DOHH2 (cell line): ENCODE data around the gene CCDC68.

Experiments used
- H3F3A ChIP-seq: fragments of 200-600 bp; sonication (generic), shearing (Covaris generic); 2 replicates; pipeline ENCODE4 v1.6.0; 2016; ENCODE audit warnings: antibody characterized with exemption, mild to moderate bottlenecking; ENCODE audit not compliant: control insufficient read depth, insufficient read depth
- H3K27ac ChIP-seq: fragments of 200-600 bp; sonication (generic); 2 replicates; pipeline ENCODE4 v1.5.1; 2014; ENCODE audit warnings: low read depth, mild to moderate bottlenecking, low read length, moderate library complexity
- H3K27me3 ChIP-seq: fragments of 200-600 bp; sonication (generic); 2 replicates; pipeline ENCODE4 v1.6.1; 2014; ENCODE audit warnings: mild to moderate bottlenecking, low read length, mixed read lengths; ENCODE audit not compliant: control insufficient read depth
- H3K36me3 ChIP-seq: fragments of 200-600 bp; sonication (generic); 2 replicates; pipeline ENCODE4 v1.6.1; 2014; ENCODE audit warnings: mild to moderate bottlenecking, low read length, moderate library complexity, mixed read lengths; ENCODE audit not compliant: control insufficient read depth
- H3K4me1 ChIP-seq: fragments of 200-600 bp; sonication (generic); 2 replicates; pipeline ENCODE4 v1.6.1; 2014; ENCODE audit warnings: mild to moderate bottlenecking, low read length, mixed read lengths; ENCODE audit not compliant: control insufficient read depth
- H3K4me2 ChIP-seq: fragments of 200-600 bp; sonication (generic); 2 replicates; pipeline ENCODE4 v1.6.0; 2014; ENCODE audit warnings: mild to moderate bottlenecking, low read length, moderate library complexity
- H3K4me3 ChIP-seq: fragments of 200-600 bp; sonication (generic); 2 replicates; pipeline ENCODE4 v1.5.1; 2014; ENCODE audit warnings: mild to moderate bottlenecking, low read length, mixed read lengths
- H3K79me2 ChIP-seq: fragments of 200-600 bp; sonication (generic); 2 replicates; pipeline ENCODE4 v1.6.1; 2014; ENCODE audit warnings: mild to moderate bottlenecking, low read length, mixed read lengths; ENCODE audit not compliant: control insufficient read depth
- H3K9me2 ChIP-seq: fragments of 200-600 bp; sonication (generic); replicated peaks from 2 replicates; pipeline ENCODE4 v1.6.1; 2014; ENCODE audit warnings: mild to moderate bottlenecking, low read length, mixed read lengths; ENCODE audit not compliant: control insufficient read depth
- H3K9me3 ChIP-seq: fragments of 200-600 bp; sonication (generic); 2 replicates; pipeline ENCODE4 v1.6.1; 2014; ENCODE audit warnings: antibody characterized with exemption, low read length, mixed read lengths; ENCODE audit not compliant: control insufficient read depth, insufficient read depth
- H4K20me1 ChIP-seq: fragments of 200-600 bp; sonication (generic); 2 replicates; pipeline ENCODE4 v1.6.0; 2014; ENCODE audit warnings: low read depth, mild to moderate bottlenecking, antibody characterized with exemption, low read length, moderate library complexity; ENCODE audit not compliant: control insufficient read depth, insufficient read depth
- EZH2phosphoT487 ChIP-seq: fragments of 200-600 bp; sonication (generic); IDR thresholded peaks from 2 replicates; pipeline ENCODE4 v1.6.1; 2017; ENCODE audit warnings: borderline replicate concordance, mild to moderate bottlenecking, antibody characterized with exemption, low read length, moderate library complexity, mixed read lengths
- TF ChIP-seq, protein P1 (sequence below): fragments of 200-600 bp; sonication (generic); IDR thresholded peaks from one replicate; pipeline ENCODE4 v1.5.1; 2014; ENCODE audit warnings: antibody characterized with exemption, mild to moderate bottlenecking, low read depth, low read length; ENCODE audit not compliant: poor library complexity, severe bottlenecking

Gene CCDC68

GRCh38 chr18:54852780-54853675 lies 106.2 kb downstream of the CCDC68 start:
- no peaks in the 10 kb centered on the region for H4K20me1 ChIP-seq
- H3K9me2 ChIP-seq = no peaks in the 10 kb centered on the region
- no peaks in the 10 kb centered on the region for H3K27me3 ChIP-seq
- H3K27ac ChIP-seq = no peak overlapping the region
- no peaks in the 10 kb centered on the region; the same call in 1 of the 2 replicates for H3K9me3 ChIP-seq
- H3K4me3 ChIP-seq = no peak overlapping the region
- no peaks in the 10 kb centered on the region for H3K36me3 ChIP-seq
- TF ChIP-seq, protein P1, sequence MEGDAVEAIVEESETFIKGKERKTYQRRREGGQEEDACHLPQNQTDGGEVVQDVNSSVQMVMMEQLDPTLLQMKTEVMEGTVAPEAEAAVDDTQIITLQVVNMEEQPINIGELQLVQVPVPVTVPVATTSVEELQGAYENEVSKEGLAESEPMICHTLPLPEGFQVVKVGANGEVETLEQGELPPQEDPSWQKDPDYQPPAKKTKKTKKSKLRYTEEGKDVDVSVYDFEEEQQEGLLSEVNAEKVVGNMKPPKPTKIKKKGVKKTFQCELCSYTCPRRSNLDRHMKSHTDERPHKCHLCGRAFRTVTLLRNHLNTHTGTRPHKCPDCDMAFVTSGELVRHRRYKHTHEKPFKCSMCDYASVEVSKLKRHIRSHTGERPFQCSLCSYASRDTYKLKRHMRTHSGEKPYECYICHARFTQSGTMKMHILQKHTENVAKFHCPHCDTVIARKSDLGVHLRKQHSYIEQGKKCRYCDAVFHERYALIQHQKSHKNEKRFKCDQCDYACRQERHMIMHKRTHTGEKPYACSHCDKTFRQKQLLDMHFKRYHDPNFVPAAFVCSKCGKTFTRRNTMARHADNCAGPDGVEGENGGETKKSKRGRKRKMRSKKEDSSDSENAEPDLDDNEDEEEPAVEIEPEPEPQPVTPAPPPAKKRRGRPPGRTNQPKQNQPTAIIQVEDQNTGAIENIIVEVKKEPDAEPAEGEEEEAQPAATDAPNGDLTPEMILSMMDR = no peak
- TF ChIP-seq EZH2phosphoT487 = no peak
- no peaks in the 10 kb centered on the region for H3K4me1 ChIP-seq
- no peaks in the 10 kb centered on the region for H3F3A ChIP-seq
- H3K4me2 ChIP-seq = no peak overlapping the region
- H3K79me2 ChIP-seq = no peaks in the 10 kb centered on the region
